ENCODE measurements around the gene RPH3AL.

DNA sequence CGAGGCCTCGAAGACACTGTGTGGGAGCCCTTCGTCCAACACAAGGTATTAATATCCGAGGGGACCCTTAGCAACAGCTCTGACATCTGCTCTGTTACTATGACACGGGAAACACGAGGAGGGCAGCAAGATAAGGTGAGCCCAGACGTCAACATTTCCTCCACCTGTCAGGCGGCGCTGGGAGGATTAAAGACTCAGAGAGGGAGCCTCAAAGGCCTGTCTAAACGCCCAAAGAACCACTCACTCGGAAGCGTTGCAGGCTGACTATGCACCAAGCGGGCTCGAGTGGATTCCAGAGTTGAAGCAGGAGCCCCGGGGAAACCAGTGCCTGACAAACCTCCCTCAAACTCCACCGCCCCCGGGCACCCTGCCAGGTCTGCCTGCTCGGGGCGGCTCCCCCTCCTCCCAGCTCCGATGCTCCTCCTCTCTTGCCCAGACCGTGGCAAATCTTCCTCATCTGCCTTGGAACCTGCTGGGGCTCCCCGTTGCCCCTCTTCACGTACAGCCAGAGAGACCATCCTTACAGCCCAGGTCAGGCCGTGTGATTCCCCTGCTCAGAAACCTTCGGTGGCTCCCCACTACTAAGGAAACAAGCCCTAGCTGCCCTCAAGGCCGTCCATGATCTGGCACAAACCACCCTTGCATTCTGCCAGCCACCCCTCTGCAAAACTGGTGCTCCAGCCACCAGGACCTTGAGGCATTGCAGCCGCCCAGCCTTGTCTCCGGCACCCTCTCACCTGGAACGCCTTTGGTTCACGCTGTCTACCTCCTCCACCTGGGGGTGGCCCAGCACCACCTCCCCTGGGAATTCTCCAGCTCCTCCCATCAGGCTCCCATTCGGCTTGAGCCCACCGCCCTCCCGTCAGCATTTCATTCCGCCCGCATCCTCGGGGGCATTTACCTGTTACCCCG lies 16.2 kb downstream of the RPH3AL start:
- TF ChIP-seq, protein P1, sequence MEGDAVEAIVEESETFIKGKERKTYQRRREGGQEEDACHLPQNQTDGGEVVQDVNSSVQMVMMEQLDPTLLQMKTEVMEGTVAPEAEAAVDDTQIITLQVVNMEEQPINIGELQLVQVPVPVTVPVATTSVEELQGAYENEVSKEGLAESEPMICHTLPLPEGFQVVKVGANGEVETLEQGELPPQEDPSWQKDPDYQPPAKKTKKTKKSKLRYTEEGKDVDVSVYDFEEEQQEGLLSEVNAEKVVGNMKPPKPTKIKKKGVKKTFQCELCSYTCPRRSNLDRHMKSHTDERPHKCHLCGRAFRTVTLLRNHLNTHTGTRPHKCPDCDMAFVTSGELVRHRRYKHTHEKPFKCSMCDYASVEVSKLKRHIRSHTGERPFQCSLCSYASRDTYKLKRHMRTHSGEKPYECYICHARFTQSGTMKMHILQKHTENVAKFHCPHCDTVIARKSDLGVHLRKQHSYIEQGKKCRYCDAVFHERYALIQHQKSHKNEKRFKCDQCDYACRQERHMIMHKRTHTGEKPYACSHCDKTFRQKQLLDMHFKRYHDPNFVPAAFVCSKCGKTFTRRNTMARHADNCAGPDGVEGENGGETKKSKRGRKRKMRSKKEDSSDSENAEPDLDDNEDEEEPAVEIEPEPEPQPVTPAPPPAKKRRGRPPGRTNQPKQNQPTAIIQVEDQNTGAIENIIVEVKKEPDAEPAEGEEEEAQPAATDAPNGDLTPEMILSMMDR (conservative IDR thresholded peaks at IDR 0.05; ENCODE audit: low read depth, low read length): no peak
- TF ChIP-seq EZH2 (IDR thresholded peaks at IDR 0.05; ENCODE audit: low read length, unreplicated experiment) (no peak), EZH2phosphoT487 (IDR thresholded peaks at IDR 0.05; ENCODE audit: borderline replicate concordance, low read length) (no peak)

Measured in PC-3 (cell line).